Left renal cortex interstitium (tissue), 4 donors: ENCODE data around the gene METTL1. TPM values are rescaled to one million over a fixed set of nuclear protein-coding genes. Genes with fewer than 3 reads are reported as not detected.

ENCODE experiments used
- DNase-seq, 4 donors: peaks; one replicate each; pipeline ENCODE4 v3.0.0-alpha.2; 2013; ENCODE audit warnings: low read depth in 4 of 4, low spot score in 2 of 4, missing footprints in 1 of 4
- polyA plus RNA-seq, 4 donors: library from polyadenylated mRNA; unstranded; fragments of 120-200 nt; gene quantifications; one replicate each; pipeline ENCODE4 v1.2.1, GENCODE V29; 2013; ENCODE audit not compliant: insufficient read length in 4 of 4

Gene METTL1
- polyA plus RNA-seq, 4 donors: 28.4 to 32.0 (median 30.4) TPM

DNA sequence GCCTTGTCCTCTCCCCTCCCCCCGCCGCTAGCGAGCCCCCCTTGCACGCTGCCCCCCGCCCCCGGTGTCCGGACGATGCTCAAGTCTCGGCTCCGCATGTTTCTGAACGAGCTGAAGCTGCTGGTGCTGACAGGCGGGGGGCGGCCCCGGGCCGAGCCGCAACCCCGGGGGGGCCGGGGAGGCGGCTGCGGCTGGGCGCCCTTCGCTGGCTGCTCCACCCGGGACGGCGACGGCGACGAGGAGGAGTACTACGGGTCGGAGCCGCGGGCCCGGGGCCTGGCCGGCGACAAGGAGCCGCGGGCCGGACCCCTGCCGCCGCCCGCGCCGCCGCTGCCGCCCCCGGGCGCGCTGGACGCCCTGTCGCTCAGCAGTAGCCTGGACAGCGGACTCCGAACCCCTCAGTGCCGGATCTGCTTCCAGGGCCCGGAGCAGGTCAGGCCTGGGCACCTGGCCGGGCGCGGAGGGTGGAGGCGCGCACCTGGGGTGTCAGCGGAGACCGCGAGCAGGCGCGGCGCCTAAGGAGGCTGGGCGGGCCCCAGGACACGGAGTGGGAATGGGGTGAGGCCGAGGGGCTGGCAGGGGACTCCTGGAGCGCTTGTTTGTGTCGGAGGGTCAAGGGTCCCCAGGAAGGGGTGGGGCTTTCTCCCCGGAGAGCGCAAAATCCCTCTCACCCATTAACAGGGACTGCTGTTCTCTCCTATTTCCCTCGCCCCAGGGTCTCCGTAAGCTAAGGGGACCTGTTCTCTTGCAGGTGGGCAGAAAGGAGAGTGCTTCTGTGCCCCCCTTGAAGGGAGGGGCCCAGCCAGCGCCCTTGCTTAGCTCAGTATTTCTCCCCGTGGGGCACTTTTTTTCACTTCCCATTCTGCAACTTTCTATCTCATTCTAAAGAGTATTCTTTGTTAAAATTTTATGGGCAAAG is 16.2 kb downstream of the METTL1 start:
- no peak for DNase-seq

DNA sequence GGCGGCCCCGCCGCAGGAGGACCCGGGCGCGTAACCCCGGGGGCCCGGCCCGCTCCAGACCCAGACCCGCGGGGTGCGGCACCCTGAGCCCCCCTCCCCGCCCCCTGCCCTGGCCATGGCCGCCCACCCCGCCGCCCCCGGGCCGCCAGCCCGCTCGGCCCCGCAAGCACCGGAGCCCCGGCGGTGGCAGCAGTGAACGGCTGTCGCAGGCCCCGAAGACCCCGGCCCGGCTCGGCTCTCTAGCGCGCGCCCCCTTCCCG is 16.8 kb downstream of the METTL1 start:
- DNase-seq: no peak

DNA sequence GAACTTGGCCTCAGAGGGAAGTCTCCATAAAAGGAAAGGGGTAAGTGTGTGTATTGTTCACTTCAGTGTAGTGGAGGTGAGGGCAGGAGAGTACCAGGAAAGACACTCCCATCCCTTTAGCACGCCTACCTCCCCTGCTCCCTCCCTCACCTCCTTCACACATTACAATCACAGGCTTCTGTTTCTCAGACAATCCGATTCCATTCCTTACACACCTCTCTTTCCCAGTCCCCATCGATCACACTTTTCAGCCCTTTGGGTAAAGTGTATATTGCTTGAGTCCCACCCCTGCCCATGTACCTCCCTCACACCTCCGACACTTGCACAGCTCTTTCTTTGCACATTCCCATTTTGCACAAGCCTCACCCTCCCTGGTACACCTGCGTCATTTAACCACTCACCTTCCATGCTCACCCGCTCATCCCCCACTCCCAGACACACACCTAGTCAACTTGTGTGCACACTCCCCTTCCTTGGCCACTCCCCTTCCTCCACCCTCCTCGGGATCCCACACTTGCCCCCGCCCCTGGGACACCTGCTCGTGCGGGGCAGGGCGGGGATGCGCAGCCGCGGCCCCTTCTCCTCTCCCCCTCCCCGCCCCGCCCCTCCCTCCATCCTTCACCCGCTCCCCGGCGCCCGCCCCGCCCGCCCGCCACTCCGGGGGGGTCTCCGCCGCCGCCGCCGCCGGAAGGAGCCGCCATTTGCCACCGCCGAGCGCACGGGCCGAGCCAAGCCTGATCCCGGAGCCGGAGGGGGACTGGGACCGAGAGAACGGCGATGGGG is 17.3 kb downstream of the METTL1 start, which contains the start of gene MARCHF9:
Gene MARCHF9, plus strand, starts transcription at position 693 of the 783 bp plus-strand sequence. CDS start 426 bp downstream, outside the sequence.
- no peak for DNase-seq

DNA sequence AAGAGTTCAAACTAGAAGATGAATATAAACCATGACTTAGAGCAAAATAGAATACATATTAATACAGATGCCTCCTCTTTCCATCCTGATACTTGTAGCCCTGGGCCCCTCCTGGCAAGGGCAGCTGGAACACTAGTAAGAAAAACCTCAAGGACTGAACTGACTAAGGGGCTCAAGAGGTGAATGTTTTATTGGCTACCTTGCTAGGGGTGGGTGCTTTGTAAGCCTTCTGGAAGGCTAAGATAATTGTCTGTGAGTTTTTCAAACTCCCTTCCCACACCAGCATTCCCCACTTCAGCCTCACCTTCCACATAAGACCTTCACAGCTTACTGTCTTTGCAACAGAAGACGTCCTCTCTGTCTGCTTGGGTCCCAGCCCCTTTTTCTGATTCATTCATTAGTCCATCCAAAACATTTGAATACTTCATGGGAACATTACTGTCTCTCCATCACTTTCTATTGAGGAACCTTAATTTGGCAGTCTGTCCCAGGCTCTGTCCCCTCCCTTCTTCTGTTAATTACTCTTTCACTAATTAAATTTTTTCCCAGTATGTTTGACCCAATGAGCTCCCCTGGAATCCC is 18.1 kb downstream of the METTL1 start:
- DNase-seq: no peak

DNA sequence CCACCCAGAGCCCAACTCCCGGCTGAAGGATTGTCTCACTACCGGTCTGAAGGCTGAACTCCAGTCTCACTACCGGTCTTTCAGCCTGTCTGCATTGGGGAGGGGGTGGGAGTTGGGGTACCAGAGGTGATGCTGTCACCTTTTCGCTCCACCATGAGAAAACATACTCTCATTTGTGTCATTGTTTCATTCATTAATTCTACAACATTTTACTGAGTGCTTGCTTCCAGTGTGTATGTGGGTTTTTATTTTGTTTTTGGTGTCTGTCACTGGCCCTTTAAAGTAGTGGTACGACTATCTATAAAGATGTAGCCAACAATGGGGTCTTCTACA is 19.3 kb downstream of the METTL1 start:
- no peak for DNase-seq

DNA sequence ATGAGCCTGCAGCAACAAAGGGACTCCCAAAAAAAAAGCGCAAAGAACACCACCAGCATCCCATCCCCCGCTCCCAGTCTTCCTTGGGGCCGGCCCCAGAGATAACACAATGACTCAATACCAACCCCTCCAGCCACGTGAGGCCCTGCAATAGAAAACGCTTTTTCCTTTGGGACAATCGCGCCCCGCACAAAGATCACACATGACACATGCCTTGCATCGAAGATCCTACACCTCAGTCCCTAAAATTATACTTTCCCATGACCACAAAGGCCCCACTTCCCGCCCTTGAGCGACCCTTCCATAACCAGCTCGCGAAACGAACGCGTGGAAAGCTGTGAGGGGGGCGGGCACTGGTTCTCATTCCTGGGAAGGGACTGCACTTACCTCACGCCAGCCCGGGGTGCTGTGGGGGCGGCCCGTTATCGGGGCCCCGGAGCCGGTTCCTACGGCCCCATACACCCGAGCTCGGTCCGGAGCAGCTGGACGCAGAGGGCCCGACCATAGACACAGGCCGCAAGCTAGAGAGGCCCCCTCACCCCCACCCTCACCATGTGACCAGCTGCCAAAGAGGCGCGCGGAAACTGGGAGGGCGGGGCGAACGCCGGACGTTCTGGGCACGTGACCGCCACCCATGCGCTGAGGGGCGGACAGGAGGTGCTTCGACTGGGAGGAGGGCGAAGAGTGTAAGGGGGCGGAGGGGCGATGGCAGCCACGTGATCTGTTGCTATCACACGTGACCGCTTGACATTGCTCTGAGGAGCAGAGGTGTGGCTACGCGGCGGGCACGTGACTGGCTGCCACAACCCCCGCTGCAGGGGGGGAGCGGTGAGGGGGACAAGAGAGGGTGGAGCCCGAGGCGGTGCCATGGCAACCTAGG is 19.9 kb downstream of the METTL1 start, which contains the start of gene CDK4:
Gene CDK4, minus strand, starts transcription at position 523 of the 880 bp plus-strand sequence. CDS start 593 bp downstream, outside the sequence.
- peak; percentile 86 to 97 (median 96) for DNase-seq

DNA sequence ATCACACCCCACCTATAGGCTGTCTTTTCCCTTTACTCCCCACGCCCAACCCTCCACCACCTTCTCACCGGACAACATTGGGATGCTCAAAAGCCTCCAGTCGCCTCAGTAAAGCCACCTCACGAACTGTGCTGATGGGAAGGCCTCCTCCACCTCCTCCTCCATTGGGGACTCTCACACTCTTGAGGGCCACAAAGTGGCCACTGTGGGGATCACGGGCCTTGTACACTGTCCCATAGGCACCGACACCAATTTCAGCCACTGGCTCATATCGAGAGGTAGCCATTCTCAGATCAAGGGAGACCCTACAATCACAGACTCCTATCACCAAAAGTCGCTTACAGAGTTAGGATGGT is 20.5 kb downstream of the METTL1 start:
- DNase-seq: no peak

DNA sequence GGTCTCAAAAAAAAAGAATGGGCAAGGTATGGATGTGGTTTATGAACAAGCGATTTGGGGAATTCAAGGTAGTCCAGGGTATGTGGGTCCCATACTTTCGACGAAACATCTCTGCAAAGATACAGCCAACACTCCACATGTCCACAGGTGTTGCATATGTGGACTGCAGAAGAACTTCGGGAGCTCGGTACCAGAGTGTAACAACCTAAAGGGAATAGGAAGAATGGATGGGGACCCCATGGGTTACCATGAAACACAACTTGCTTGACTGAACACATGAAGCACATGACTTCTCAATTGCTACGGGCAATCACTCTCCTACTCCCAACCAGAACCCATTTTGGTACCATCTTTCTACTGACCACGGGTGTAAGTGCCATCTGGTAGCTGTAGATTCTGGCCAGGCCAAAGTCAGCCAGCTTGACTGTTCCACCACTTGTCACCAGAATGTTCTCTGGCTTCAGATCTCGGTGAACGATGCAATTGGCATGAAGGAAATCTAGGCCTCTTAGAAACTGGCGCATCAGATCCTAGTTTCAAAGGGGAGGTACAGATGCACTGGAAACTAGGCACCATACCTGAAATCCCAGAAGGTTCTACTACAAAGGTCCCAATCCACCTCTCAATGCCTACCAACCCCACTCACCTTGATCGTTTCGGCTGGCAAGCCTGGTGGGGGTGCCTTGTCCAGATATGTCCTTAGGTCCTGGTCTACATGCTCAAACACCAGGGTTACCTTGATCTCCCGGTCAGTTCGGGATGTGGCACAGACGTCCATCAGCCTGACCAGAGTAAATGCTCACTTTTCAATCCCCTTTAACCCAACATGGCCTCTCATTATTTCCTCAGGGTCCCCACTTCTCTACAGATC is 21.1 kb downstream of the METTL1 start:
- DNase-seq: no peak

DNA sequence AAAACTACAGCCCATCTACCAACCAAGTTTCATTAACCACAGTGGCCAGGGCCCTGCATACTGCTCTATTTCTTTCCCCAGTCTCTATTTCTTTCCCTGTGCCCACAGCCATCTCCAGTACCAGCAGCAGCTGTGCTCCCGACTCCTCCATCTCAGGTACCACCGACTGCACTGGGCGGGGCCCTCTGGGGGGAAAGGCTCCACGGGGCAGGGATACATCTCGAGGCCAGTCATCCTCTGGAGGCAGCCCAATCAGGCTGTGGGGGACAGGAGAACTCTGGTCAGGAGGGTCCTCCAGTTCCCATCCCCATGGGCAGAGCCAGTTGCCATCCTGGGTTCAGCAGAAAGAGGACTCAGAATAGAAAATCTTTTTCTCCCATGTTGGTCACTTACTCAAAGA is 22.8 kb downstream of the METTL1 start:
- DNase-seq: no peak

DNA sequence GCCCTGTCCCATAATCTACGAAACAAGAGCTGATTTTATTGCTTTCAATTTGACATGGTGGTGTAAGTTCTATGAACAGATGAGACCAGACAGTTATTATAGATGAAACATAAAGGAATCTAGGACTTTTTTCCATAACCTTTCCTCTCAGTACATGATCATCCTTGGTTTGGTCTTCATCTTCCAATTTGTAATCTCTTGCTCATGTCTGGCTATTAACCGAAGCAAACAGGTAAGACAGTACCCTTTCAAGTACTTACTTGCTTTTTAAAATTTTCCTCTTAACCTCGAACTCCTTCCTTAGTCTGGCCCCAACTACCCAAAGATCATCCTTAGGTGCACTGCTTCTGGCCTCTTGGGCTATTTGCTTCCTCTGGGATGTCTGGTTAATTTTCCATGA is 25.9 kb downstream of the METTL1 start:
- DNase-seq: no peak

DNA sequence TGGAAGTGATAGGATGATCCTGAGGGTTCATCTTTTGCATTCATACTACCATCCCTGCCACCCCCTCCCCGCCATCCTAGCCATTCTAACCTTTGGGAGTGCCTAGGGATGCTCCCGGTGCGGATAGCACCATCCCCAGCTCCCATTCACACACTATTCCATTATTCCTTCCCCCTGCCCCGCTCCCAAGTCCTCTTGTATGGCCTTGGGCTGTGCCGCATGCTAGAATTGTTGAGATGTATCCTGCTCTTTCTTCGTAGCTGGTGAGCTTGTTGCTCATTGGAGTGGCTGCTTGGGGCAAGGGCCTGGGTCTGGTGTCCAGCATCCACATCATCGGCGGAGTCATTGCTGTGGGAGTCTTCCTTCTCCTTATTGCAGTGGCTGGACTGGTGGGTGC is 26.4 kb downstream of the METTL1 start:
- no peak for DNase-seq

DNA sequence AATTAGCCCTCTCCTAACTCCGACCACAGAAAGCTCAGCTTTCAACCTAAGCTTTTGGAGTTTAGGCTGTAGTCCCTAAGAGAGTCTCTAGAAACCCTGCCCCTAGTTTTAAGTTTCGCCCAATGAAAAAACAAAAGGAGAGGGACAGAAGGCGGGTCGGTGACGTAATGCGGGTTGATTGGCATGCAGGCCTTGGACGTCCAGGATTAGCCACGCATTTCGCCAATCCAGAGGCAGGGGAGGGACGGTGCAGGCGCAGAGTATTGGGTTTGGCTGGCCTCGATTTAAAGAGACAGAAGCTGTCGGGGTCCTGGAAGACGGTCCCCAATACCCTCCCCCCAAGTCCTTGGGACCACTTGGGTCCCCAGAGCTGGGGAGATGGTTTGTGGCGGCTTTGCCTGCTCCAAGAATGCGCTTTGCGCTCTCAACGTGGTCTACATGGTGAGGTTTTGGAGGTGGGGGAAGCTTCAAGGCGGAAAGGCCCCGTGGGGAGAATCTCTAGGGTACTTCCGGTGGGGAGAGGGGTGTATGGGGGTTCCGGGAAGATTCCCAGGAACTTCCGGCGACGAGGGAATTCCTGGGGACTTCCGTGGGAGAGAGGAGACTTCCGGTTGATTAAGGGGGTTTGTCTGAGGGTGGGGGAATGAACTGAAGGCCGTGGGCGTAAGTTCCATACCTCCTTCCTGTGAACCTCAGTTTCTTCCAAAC is 27.0 kb downstream of the METTL1 start, which contains the start of gene TSPAN31:
Gene TSPAN31, plus strand, starts transcription at position 263 of the 708 bp plus-strand sequence. Its CDS starts 116 bp downstream, at position 379.
- peak; percentile 92 to 98 (median 96) for DNase-seq

DNA sequence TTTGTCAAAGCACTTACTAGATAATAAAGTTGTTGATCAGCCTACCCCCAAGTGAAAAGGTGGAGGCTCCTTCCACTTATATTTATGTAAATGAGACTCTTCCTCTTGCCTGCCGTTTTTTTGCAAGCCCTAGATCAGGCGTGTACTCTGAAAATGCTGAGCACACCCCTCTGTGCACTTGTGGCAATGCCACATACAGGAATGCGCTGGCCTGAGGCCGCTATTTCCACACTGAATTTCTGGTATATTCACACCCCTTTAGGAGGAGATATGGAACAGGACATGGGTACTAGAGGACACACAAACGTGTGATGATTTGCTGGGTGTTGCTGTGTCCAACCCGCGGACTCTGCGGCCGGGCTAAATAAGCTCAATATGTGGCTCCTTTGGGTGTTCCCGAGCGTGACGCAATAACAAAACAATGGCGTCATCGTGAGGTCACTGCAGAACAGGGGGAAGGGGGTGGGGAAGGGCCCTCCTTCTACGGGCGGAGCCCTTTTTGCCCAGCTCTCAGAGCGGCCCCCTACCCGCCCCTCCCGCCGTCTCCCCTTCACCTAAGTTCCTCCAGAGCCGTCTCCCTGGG is 27.6 kb downstream of the METTL1 start:
- peak in 1 of 4 donors; percentile 75 for DNase-seq

DNA sequence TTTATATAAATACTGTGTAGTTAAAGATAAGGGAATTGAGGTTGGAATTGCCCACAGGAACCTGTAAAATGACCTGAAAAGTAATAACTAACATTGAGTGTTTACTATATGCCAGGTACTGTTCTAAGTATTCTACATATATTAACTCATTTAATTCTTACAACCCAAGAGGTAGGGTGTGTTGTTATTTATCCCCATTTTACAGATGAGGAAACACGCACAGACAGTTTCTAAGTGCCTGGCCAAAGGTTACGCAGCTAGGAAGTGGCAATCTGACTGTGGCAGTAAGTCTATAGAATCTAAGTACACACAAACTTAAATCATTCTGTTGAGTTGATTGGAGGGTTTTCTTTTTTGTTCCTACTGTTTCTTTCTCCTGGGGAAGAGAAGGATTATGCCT is 28.1 kb downstream of the METTL1 start:
- DNase-seq: no peak

DNA sequence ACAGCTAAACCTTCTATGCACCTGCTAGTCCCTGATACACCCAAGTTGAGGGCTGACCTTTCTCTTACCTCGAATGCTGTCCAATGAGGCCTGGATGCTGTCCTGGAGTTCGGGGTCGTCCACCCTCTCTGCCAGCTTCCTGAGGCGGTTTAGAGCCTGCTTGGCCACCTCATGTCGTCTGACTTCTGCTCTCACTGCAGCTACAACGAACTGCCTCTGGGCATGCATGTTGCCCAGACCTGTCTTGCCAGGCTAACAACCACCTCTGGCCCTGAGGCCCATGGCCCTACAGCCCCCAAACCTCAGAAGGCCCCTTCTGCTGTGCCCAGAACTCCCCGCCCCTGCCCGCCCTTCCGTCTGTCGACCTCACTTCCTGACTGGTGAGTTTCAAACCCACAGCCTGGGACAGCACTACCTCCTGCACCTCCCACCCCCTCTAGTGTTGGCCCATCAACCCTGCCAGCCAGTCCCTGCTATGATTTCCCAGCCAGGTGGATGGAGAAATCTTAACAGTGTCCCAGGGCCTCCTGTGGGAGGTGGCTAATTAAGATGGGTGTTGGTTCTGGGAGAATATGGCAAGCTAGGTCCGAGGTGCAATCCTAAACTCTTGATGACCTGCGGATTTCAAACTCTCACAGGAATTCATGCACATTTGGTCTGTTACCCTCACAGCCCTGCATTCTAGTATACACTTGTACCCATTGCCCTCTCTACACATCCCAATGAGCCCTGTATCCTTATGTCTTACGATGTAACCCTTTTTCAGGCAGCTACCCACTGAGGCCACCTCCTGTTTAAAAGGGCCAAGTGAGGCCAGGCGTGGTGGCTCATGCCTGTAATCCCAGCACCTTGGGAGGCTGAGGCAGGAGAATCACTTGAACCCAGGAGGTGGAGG is 29.8 kb downstream of the METTL1 start:
- no peak for DNase-seq

DNA sequence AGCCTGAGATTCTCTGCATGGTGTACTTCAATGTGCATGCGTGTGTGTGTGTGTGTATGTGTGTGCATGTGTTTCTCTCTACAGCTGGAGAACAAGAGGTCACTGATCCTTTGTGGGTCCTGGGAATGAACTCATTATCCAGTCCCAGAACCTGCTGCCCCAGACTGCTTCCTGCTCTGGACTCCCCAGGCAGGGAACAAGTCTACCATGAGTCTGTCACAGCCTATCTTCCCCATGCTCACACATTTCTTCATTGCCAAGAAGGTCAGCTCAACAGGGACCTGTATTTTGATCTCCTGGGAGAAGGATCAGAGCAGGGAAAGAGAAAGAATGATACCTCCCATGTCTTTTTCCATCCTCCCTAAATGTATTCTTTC is 30.5 kb downstream of the METTL1 start:
- DNase-seq: no peak

DNA sequence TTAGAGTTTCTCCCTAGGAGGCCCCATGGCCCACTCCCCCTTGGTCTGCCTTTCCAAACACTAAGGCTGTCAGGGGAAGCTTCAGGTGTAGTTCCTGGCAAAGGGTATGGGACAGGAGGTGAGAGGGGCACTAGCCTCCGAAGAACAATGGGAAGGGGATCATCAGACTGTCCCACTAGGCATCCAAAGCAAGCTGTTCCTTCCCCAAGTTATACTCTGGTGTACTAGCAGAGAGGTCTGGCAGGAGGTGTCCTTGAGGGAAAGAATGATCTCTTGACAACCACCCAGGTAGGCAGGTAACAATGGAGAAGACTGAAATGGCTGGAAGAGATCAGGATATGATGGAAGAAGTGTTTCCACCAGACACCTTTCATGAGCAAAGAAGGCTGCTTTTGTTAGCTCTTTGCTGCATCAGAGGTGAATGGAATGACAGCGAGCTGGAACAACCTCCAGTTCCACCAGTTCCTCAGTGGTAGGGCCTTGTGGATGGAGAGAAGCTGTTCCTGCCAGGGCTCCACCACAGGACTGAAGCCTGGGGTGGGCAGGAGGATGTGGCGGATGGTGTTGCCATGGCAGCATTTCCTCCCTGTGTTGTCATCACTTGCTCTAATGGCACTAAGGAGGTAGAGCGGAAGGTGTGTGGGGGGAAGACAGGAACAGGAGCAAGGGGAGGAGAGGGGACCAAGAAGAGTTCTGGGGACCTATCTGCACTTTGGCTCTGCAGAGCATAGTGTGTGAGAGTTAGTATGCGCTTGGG is 31.1 kb downstream of the METTL1 start:
- DNase-seq: no peak
